HEK293 (cell line): Measurements from ENCODE around the gene ANKH.

Experiments used
- CTCF ChIA-PET: fragments of 350-600 bp; formaldehyde crosslinking; extraction: SDS; loops from one replicate; lab custom pipeline; 2021; ENCODE audit warnings: antibody characterized with exemption; lab: Yijun Ruan, JAX
- POLR2A ChIA-PET: fragments of 300-600 bp; formaldehyde crosslinking; extraction: SDS; loops from one replicate; lab custom pipeline; 2020; ENCODE audit warnings: antibody characterized with exemption, inconsistent platforms; lab: Yijun Ruan, JAX
- H3K27ac ChIP-seq: fragments of 200-500 bp; sonication (Bioruptor generic); 2 replicates; pipeline ENCODE4 v1.5.1; 2014; ENCODE audit warnings: low read depth, low read length, control low read depth, inconsistent platforms; ENCODE audit errors: extremely low read depth
- H3K36me3 ChIP-seq, 2 experiments: fragments of 200-500 bp in 1 of 2; sonication (Bioruptor generic) in 1 of 2; 1 replicate in 1 of 2; 2 replicates in 1 of 2; pipeline ENCODE4 v1.5.1; 2014 to 2017; ENCODE audit warnings: inconsistent platforms in 2 of 2, low read length in 2 of 2; ENCODE audit not compliant: control insufficient read depth in 2 of 2, insufficient read depth in 1 of 2
- H3K4me1 ChIP-seq: fragments of 200-500 bp; sonication (Bioruptor generic); 2 replicates; pipeline ENCODE4 v1.5.1; 2014; ENCODE audit warnings: mild to moderate bottlenecking, low read length, inconsistent platforms; ENCODE audit not compliant: control insufficient read depth, insufficient read depth
- H3K4me3 ChIP-seq: 2 replicates; pipeline ENCODE4 v1.5.1; 2011; ENCODE audit warnings: low read depth, mild to moderate bottlenecking, control low read depth, low read length, moderate library complexity
- H3K9me3 ChIP-seq: fragments of 200-500 bp; sonication (Bioruptor generic); 2 replicates; pipeline ENCODE4 v1.5.1; 2014; ENCODE audit warnings: low read depth, low read length, inconsistent platforms; ENCODE audit not compliant: control insufficient read depth, insufficient read depth
- OVOL3 ChIP-seq: fragments of 450-650 bp; formaldehyde crosslinking; IDR thresholded peaks from 2 replicates; pipeline ENCODE4 v1.5.1; 2016; ENCODE audit warnings: missing biosample characterization, missing genetic modification characterization
- PRDM2 ChIP-seq: fragments of 450-650 bp; formaldehyde crosslinking; IDR thresholded peaks from 2 replicates; pipeline ENCODE4 v1.5.1; 2016; ENCODE audit warnings: missing biosample characterization, missing genetic modification characterization, borderline replicate concordance
- SCRT1 ChIP-seq: fragments of 450-650 bp; formaldehyde crosslinking; IDR thresholded peaks from 2 replicates; pipeline ENCODE4 v1.5.1; 2016; ENCODE audit warnings: missing biosample characterization, missing genetic modification characterization, borderline replicate concordance
- SCRT2 ChIP-seq: fragments of 450-650 bp; formaldehyde crosslinking; IDR thresholded peaks from 2 replicates; pipeline ENCODE4 v1.5.1; 2016; ENCODE audit warnings: missing biosample characterization, missing genetic modification characterization
- TCF7L2 ChIP-seq: IDR thresholded peaks from 2 replicates; pipeline ENCODE4 v1.6.1; 2011; ENCODE audit warnings: low read depth, mild to moderate bottlenecking, inconsistent platforms, low read length, moderate library complexity, borderline replicate concordance
- ZEB2 ChIP-seq: fragments of 450-650 bp; formaldehyde crosslinking; IDR thresholded peaks from 2 replicates; pipeline ENCODE4 v1.5.1; 2016; ENCODE audit warnings: missing biosample characterization, missing genetic modification characterization
- ZNF211 ChIP-seq: fragments of 450-650 bp; formaldehyde crosslinking; IDR thresholded peaks from 2 replicates; pipeline ENCODE4 v1.5.1; 2016; ENCODE audit warnings: low read depth, missing biosample characterization, missing genetic modification characterization
- ZNF274 ChIP-seq, 2 experiments: fragments of 200-500 bp in 1 of 2; fragments of 450-650 bp in 1 of 2; sonication (Bioruptor generic) in 1 of 2; formaldehyde crosslinking in 1 of 2; IDR thresholded peaks; 2 replicates each; pipeline versions ENCODE4 v1.5.1 to v1.6.1; 2014 to 2016; ENCODE audit warnings: borderline replicate concordance in 1 of 2, inconsistent platforms in 1 of 2, low read length in 1 of 2, missing biosample characterization in 1 of 2, missing genetic modification characterization in 1 of 2
- ZNF311 ChIP-seq: fragments of 450-650 bp; formaldehyde crosslinking; IDR thresholded peaks from 2 replicates; pipeline ENCODE4 v1.5.1; 2017; ENCODE audit warnings: missing biosample characterization, missing genetic modification characterization, borderline replicate concordance
- ZNF335 ChIP-seq: fragments of 450-650 bp; formaldehyde crosslinking; conservative IDR thresholded peaks from 2 replicates; pipeline ENCODE4 v1.5.1; 2016; ENCODE audit warnings: missing biosample characterization, missing genetic modification characterization
- ZNF37A ChIP-seq: fragments of 450-650 bp; IDR thresholded peaks from 2 replicates; pipeline ENCODE4 v1.5.1; 2018; ENCODE audit warnings: missing biosample characterization, missing genetic modification characterization
- ZNF510 ChIP-seq: fragments of 450-650 bp; formaldehyde crosslinking; IDR thresholded peaks from 2 replicates; pipeline ENCODE4 v1.5.1; 2018; ENCODE audit warnings: mild to moderate bottlenecking, missing genetic modification characterization, missing biosample characterization; ENCODE audit not compliant: insufficient replicate concordance
- ZNF513 ChIP-seq: fragments of 450-650 bp; IDR thresholded peaks from 2 replicates; pipeline ENCODE4 v1.5.1; 2018; ENCODE audit warnings: missing biosample characterization, missing genetic modification characterization
- ZNF514 ChIP-seq: fragments of 450-650 bp; formaldehyde crosslinking; IDR thresholded peaks from 2 replicates; pipeline ENCODE4 v1.5.1; 2016; ENCODE audit warnings: missing biosample characterization, missing genetic modification characterization
- ZNF585B ChIP-seq: fragments of 450-650 bp; formaldehyde crosslinking; IDR thresholded peaks from 2 replicates; pipeline ENCODE4 v1.5.1; 2016; ENCODE audit warnings: missing biosample characterization, missing genetic modification characterization
- ZNF596 ChIP-seq: fragments of 450-650 bp; IDR thresholded peaks from 2 replicates; pipeline ENCODE4 v1.5.0; 2018; ENCODE audit warnings: missing biosample characterization, mild to moderate bottlenecking, missing genetic modification characterization, moderate library complexity
- ZNF621 ChIP-seq: fragments of 450-650 bp; formaldehyde crosslinking; IDR thresholded peaks from 2 replicates; pipeline ENCODE4 v1.5.1; 2017; ENCODE audit warnings: missing biosample characterization, missing genetic modification characterization
- ZNF670 ChIP-seq: fragments of 450-650 bp; formaldehyde crosslinking; IDR thresholded peaks from 2 replicates; pipeline ENCODE4 v1.5.1; 2016; ENCODE audit warnings: missing biosample characterization, missing genetic modification characterization, low read depth
- ZNF791 ChIP-seq: fragments of 450-650 bp; formaldehyde crosslinking; IDR thresholded peaks from 2 replicates; pipeline ENCODE4 v1.5.1; 2016; ENCODE audit warnings: missing biosample characterization, missing genetic modification characterization
- ZSCAN18 ChIP-seq: fragments of 450-650 bp; formaldehyde crosslinking; IDR thresholded peaks from 2 replicates; pipeline ENCODE4 v1.5.1; 2016; ENCODE audit warnings: missing biosample characterization, missing genetic modification characterization

The ANKH gene

GRCh38 chr5:14675865-14676300, 195.7 kb downstream of the ANKH start:
- POLR2A ChIA-PET, result no interaction called here
- Histone ChIP-seq H3K4me1 (peaks cover 11% of the 10 kb centered on the region), H3K27ac (no peak overlapping the region), H3K9me3 (no peaks in the 10 kb centered on the region), H3K36me3 (peaks cover 26 to 27% of the 10 kb centered on the region in 2 experiments), H3K4me3 (no peak overlapping the region)
- TF ChIP-seq ZNF311 (no peak), ZNF510 (tag by site-specific recombination) (no peak), ZNF335 (tag by site-specific recombination) (no peak), ZNF791 (tag by site-specific recombination) (no peak), ZNF211 (tag by site-specific recombination) (no peak), TCF7L2 (no peak), ZNF596 (no peak), ZEB2 (no peak), PRDM2 (no peak)
- CTCF ChIA-PET, result no interaction called here

- peaks cover 20 to 21% of the 10 kb centered on the region in 2 experiments for H3K36me3 ChIP-seq
- ChIA-PET CTCF (interaction anchor here (0.7 to 1.6 kb wide), 3 partner anchors 8 to 484 kb away, joined by 3 to 8 read pairs (median 3); no protein-coding TSS in a partner anchor), POLR2A (no interaction called here)
- peaks cover 11% of the 10 kb centered on the region for H3K4me1 ChIP-seq
- H3K27ac ChIP-seq, result no peak overlapping the region
- no peaks in the 10 kb centered on the region for H3K9me3 ChIP-seq
- no peak overlapping the region for H3K4me3 ChIP-seq
- TF ChIP-seq ZNF621 (tag by site-specific recombination), result no peak
These were observed 196.4 kb downstream of the ANKH start for GRCh38 chr5:14674983-14675854.

- peaks cover 11% of the 10 kb centered on the region for H3K4me1 ChIP-seq
- ChIA-PET CTCF (interaction anchor here (0.7 to 1.5 kb wide), 5 partner anchors 9 to 96 kb away, joined by 3 to 8 read pairs (median 5); no protein-coding TSS in a partner anchor), POLR2A (no interaction called here)
- TF ChIP-seq ZNF274 (IDR thresholded peaks at IDR 0.05; ENCODE audit: low read length) (no peak), ZNF274 (tag by site-specific recombination; IDR thresholded peaks at IDR 0.05; ENCODE audit: borderline replicate concordance) (no peak), ZNF514 (tag by site-specific recombination) (no peak), ZNF585B (tag by site-specific recombination) (no peak), ZNF37A (tag by site-specific recombination) (no peak), ZNF670 (tag by site-specific recombination) (no peak), SCRT2 (peak; percentile 85), OVOL3 (no peak), ZNF513 (tag by site-specific recombination) (no peak), ZSCAN18 (no peak), SCRT1 (tag by site-specific recombination) (peak; percentile 69; the same call in 1 of the 2 replicates)
These were observed 198.1 kb downstream of the ANKH start for GRCh38 chr5:14673443-14673842.

More at GRCh38 chr5:14673443-14673842, 198.1 kb downstream of the ANKH start:
- Histone ChIP-seq H3K36me3 (peaks cover 10 to 12% of the 10 kb centered on the region in 2 experiments), H3K27ac (no peak overlapping the region), H3K9me3 (no peaks in the 10 kb centered on the region), H3K4me3 (no peak overlapping the region)
